ENCODE results near the gene DMAC2.

DNA sequence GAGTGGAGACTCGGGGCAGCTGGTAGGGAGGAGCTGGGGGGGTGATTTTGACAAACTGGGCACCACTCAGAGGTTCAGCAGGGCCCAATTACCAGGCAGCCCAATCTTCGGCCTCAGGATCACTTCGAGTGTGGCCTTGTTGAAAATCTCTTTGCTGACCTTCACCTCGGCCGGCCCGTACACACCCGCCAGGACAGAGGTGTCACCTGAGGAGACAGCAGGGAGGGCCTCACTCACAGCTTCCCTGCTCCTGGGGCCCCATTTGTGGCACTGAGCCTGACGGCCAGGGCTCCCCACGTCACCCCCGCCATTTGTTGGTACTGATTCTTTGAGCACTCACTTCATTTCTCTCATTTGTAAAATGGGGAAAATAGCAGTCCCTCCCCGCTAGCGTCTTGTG lies 46.9 kb downstream of the DMAC2 start:
- TF ChIP-seq, protein P1, sequence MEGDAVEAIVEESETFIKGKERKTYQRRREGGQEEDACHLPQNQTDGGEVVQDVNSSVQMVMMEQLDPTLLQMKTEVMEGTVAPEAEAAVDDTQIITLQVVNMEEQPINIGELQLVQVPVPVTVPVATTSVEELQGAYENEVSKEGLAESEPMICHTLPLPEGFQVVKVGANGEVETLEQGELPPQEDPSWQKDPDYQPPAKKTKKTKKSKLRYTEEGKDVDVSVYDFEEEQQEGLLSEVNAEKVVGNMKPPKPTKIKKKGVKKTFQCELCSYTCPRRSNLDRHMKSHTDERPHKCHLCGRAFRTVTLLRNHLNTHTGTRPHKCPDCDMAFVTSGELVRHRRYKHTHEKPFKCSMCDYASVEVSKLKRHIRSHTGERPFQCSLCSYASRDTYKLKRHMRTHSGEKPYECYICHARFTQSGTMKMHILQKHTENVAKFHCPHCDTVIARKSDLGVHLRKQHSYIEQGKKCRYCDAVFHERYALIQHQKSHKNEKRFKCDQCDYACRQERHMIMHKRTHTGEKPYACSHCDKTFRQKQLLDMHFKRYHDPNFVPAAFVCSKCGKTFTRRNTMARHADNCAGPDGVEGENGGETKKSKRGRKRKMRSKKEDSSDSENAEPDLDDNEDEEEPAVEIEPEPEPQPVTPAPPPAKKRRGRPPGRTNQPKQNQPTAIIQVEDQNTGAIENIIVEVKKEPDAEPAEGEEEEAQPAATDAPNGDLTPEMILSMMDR (IDR thresholded peaks at IDR 0.05): no peak
- TF ChIP-seq POLR2A (IDR thresholded peaks at IDR 0.05) (no peak), POLR2AphosphoS5 (IDR thresholded peaks at IDR 0.05) (no peak), EP300 (IDR thresholded peaks at IDR 0.05) (no peak)
